MM.1S (cell line): Measurements from ENCODE around the gene OAS3.

Experiments used
- DNase-seq: peaks from one replicate; pipeline ENCODE4 v3.0.0-alpha.2; 2015
- H2AFZ ChIP-seq: fragments of 300-600 bp; sonication (generic); 2 replicates; pipeline ENCODE4 v1.6.0; 2016; ENCODE audit warnings: antibody characterized with exemption, low read length
- H3F3A ChIP-seq: fragments of 300-600 bp; sonication (generic); 2 replicates; pipeline ENCODE4 v1.6.1; 2016; ENCODE audit warnings: mild to moderate bottlenecking, antibody characterized with exemption, low read length, moderate library complexity, mixed read lengths; ENCODE audit not compliant: insufficient read depth
- H3K27ac ChIP-seq: fragments of 300-600 bp; sonication (generic); 2 replicates; pipeline ENCODE4 v1.5.1; 2016; ENCODE audit warnings: mild to moderate bottlenecking, low read length
- H3K27me3 ChIP-seq: fragments of 300-600 bp; sonication (generic); replicated peaks from 2 replicates; pipeline ENCODE4 v1.6.0; 2016; ENCODE audit warnings: low read length; ENCODE audit not compliant: insufficient read depth
- H3K36me3 ChIP-seq: fragments of 300-600 bp; sonication (generic); replicated peaks from 2 replicates; pipeline ENCODE4 v1.6.1; 2016; ENCODE audit warnings: mild to moderate bottlenecking, low read length, mixed read lengths; ENCODE audit not compliant: insufficient read depth
- H3K4me1 ChIP-seq: fragments of 300-600 bp; sonication (generic); 2 replicates; pipeline ENCODE4 v1.6.1; 2016; ENCODE audit warnings: low read length, mixed read lengths
- H3K4me2 ChIP-seq: fragments of 300-600 bp; sonication (generic); 2 replicates; pipeline ENCODE4 v1.6.0; 2016; ENCODE audit warnings: low read depth, low read length
- H3K4me3 ChIP-seq: fragments of 300-600 bp; sonication (generic); 2 replicates; pipeline ENCODE4 v1.5.1; 2016; ENCODE audit warnings: low read length, mixed read lengths
- H3K79me2 ChIP-seq: fragments of 300-600 bp; sonication (generic); 2 replicates; pipeline ENCODE4 v1.6.1; 2016; ENCODE audit warnings: mixed run types, low read length, mixed read lengths
- H3K9ac ChIP-seq: fragments of 300-600 bp; sonication (generic); 2 replicates; pipeline ENCODE4 v1.6.1; 2016; ENCODE audit warnings: low read length, mixed read lengths
- H3K9me2 ChIP-seq: fragments of 300-600 bp; sonication (generic); replicated peaks from 2 replicates; pipeline ENCODE4 v1.6.1; 2016; ENCODE audit warnings: mild to moderate bottlenecking, low read length, mixed read lengths; ENCODE audit not compliant: insufficient read depth
- H3K9me3 ChIP-seq: fragments of 300-600 bp; sonication (generic); replicated peaks from 2 replicates; pipeline ENCODE4 v1.6.1; 2016; ENCODE audit warnings: mild to moderate bottlenecking, low read length, mixed read lengths; ENCODE audit not compliant: insufficient read depth
- H4K20me1 ChIP-seq: fragments of 300-600 bp; sonication (generic); 2 replicates; pipeline ENCODE4 v1.6.1; 2016; ENCODE audit warnings: mild to moderate bottlenecking, low read length, moderate library complexity, mixed read lengths; ENCODE audit not compliant: insufficient read depth
- CTCF ChIP-seq: fragments of 300-600 bp; sonication (generic); IDR thresholded peaks from 2 replicates; pipeline ENCODE4 v1.5.1; 2016; ENCODE audit warnings: antibody characterized with exemption, low read length, mixed read lengths
- EZH2 ChIP-seq: fragments of 300-600 bp; sonication (generic); optimal IDR thresholded peaks from 2 replicates; pipeline ENCODE3; 2017; ENCODE audit warnings: low read depth, mild to moderate bottlenecking, antibody characterized with exemption, low read length, mixed read lengths
- EZH2phosphoT487 ChIP-seq: fragments of 300-600 bp; sonication (generic); IDR thresholded peaks from 2 replicates; pipeline ENCODE4 v1.6.1; 2018; ENCODE audit warnings: antibody characterized with exemption, low read length

The OAS3 gene

GRCh38 chr12:113005762-113006161 is 67.5 kb downstream of the OAS3 start:
- Histone ChIP-seq H3K9ac (no peak overlapping the region), H4K20me1 (no peaks in the 10 kb centered on the region), H3K4me1 (no peaks in the 10 kb centered on the region), H2AFZ (no peak overlapping the region), H3F3A (no peaks in the 10 kb centered on the region), H3K9me2 (no peaks in the 10 kb centered on the region), H3K79me2 (no peaks in the 10 kb centered on the region), H3K4me2 (no peak overlapping the region), H3K27me3 (no peaks in the 10 kb centered on the region), H3K27ac (no peak overlapping the region), H3K36me3 (no peaks in the 10 kb centered on the region), H3K9me3 (no peaks in the 10 kb centered on the region), H3K4me3 (no peak overlapping the region)
- no peak for DNase-seq
- TF ChIP-seq EZH2phosphoT487 (no peak), EZH2 (no peak), CTCF (peak; percentile 10; the same call in 1 of the 2 replicates)

- H3K36me3 ChIP-seq, result no peaks in the 10 kb centered on the region
- no peaks in the 10 kb centered on the region for H3F3A ChIP-seq
- no peak overlapping the region for H3K4me3 ChIP-seq
- H3K9ac ChIP-seq, result no peak overlapping the region
- DNase-seq, result no peak
- no peaks in the 10 kb centered on the region for H3K79me2 ChIP-seq
- H3K4me1 ChIP-seq, result no peaks in the 10 kb centered on the region
- no peak overlapping the region for H2AFZ ChIP-seq
- H3K4me2 ChIP-seq, result no peak overlapping the region
- H4K20me1 ChIP-seq, result no peaks in the 10 kb centered on the region
- no peak overlapping the region for H3K27ac ChIP-seq
- H3K27me3 ChIP-seq, result no peaks in the 10 kb centered on the region
- no peaks in the 10 kb centered on the region for H3K9me3 ChIP-seq
- TF ChIP-seq EZH2phosphoT487 (no peak), CTCF (no peak), EZH2 (no peak)
- H3K9me2 ChIP-seq, result no peaks in the 10 kb centered on the region
Measured at GRCh38 chr12:113006206-113006605, 67.9 kb downstream of the OAS3 start.

GRCh38 chr12:113006641-113007040 is 68.4 kb downstream of the OAS3 start:
- no peaks in the 10 kb centered on the region for H3F3A ChIP-seq
- no peak overlapping the region for H2AFZ ChIP-seq
- H3K79me2 ChIP-seq, result no peaks in the 10 kb centered on the region
- H3K9me2 ChIP-seq, result no peaks in the 10 kb centered on the region
- H3K4me1 ChIP-seq, result no peaks in the 10 kb centered on the region
- H3K9ac ChIP-seq, result no peak overlapping the region
- no peak overlapping the region for H3K27ac ChIP-seq
- H3K4me3 ChIP-seq, result no peak overlapping the region
- H4K20me1 ChIP-seq, result no peaks in the 10 kb centered on the region
- no peak overlapping the region for H3K4me2 ChIP-seq
- H3K36me3 ChIP-seq, result no peaks in the 10 kb centered on the region
- no peak for DNase-seq
- TF ChIP-seq CTCF (no peak), EZH2 (no peak), EZH2phosphoT487 (no peak)
- no peaks in the 10 kb centered on the region for H3K27me3 ChIP-seq
- no peaks in the 10 kb centered on the region for H3K9me3 ChIP-seq
